Mammary epithelial cell (primary cell): Measurements from ENCODE around the gene RAB28.

Experiments used
- EZH2 ChIP-seq: IDR thresholded peaks from 2 replicates; pipeline ENCODE4 v1.6.1; 2012; ENCODE audit warnings: low read length, inconsistent platforms, borderline replicate concordance
- TF ChIP-seq, protein P1 (sequence below), 2 donors: IDR thresholded peaks in 1 of 2; conservative IDR thresholded peaks in 1 of 2; 2 replicates each; pipeline ENCODE4 v1.5.1; 2011 to 2012; ENCODE audit warnings: inconsistent platforms in 2 of 2, low read length in 2 of 2, mild to moderate bottlenecking in 2 of 2, control low read depth in 1 of 2, low read depth in 1 of 2; ENCODE audit not compliant: insufficient read depth in 1 of 2; ENCODE audit errors: extremely low read depth in 1 of 2

DNA sequence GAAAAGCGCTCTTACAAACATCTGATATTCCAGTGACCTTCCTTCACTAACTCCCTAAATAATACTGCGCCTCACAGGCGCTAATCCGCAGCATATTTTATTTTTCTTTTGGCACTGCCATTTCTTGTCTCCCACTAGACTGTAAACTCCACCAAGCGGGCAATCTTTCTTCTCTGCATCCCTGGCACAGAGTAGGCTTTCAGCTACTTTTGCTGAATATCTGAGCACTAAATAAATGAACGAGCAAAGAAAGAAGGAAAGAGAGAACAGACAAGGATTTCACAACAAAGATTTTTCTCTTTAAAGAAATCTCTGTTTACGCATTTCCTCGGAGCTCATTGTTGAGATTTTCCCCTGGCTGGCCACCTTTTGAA is 47.5 kb upstream of the RAB28 start:
- TF ChIP-seq, protein P1, sequence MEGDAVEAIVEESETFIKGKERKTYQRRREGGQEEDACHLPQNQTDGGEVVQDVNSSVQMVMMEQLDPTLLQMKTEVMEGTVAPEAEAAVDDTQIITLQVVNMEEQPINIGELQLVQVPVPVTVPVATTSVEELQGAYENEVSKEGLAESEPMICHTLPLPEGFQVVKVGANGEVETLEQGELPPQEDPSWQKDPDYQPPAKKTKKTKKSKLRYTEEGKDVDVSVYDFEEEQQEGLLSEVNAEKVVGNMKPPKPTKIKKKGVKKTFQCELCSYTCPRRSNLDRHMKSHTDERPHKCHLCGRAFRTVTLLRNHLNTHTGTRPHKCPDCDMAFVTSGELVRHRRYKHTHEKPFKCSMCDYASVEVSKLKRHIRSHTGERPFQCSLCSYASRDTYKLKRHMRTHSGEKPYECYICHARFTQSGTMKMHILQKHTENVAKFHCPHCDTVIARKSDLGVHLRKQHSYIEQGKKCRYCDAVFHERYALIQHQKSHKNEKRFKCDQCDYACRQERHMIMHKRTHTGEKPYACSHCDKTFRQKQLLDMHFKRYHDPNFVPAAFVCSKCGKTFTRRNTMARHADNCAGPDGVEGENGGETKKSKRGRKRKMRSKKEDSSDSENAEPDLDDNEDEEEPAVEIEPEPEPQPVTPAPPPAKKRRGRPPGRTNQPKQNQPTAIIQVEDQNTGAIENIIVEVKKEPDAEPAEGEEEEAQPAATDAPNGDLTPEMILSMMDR (conservative IDR thresholded peaks at IDR 0.05 in 1 of 2, IDR thresholded peaks at IDR 0.05 in 1 of 2; ENCODE audit: extremely low read depth in 1 of 2, insufficient read depth in 1 of 2, low read depth in 1 of 2, low read length in 2 of 2), result no peak
- no peak for TF ChIP-seq EZH2
